Smooth muscle cell (in vitro differentiated cells): Measurements from ENCODE around the gene ALDH1A1. TPM values are rescaled to one million over a fixed set of nuclear protein-coding genes. Genes with fewer than 3 reads are reported as not detected.

Source experiments
- DNase-seq: peaks from one replicate; lab custom pipeline; 2025; ENCODE audit not compliant: unreplicated experiment; lab: John Stamatoyannopoulos, UW
- H2AFZ ChIP-seq: fragments of 200-600 bp; sonication (generic); 2 replicates; pipeline ENCODE4 v1.6.0; 2016; ENCODE audit warnings: antibody characterized with exemption, low read depth, mild to moderate bottlenecking
- H3F3A ChIP-seq: fragments of 200-600 bp; sonication (generic); 2 replicates; pipeline ENCODE4 v1.6.0; 2017; ENCODE audit warnings: antibody characterized with exemption, low read depth
- H3K27ac ChIP-seq: fragments of 200-600 bp; sonication (generic); 2 replicates; pipeline ENCODE4 v1.5.1; 2016; ENCODE audit warnings: low read depth, mild to moderate bottlenecking
- H3K27me3 ChIP-seq: fragments of 200-600 bp; sonication (generic); 2 replicates; pipeline ENCODE4 v1.6.1; 2016; ENCODE audit warnings: low read depth, mild to moderate bottlenecking
- H3K36me3 ChIP-seq: fragments of 200-600 bp; sonication (generic); 2 replicates; pipeline ENCODE4 v1.5.1; 2016; ENCODE audit warnings: low read depth
- H3K4me1 ChIP-seq: fragments of 200-600 bp; sonication (generic); 2 replicates; pipeline ENCODE4 v1.5.1; 2016; ENCODE audit warnings: low read depth
- H3K4me2 ChIP-seq: fragments of 200-600 bp; sonication (generic); 2 replicates; pipeline ENCODE4 v1.6.0; 2016; ENCODE audit warnings: mild to moderate bottlenecking
- H3K4me3 ChIP-seq: fragments of 200-600 bp; sonication (generic); 2 replicates; pipeline ENCODE4 v1.5.1; 2016; ENCODE audit warnings: mild to moderate bottlenecking
- H3K79me2 ChIP-seq: fragments of 200-600 bp; sonication (generic); 2 replicates; pipeline ENCODE4 v1.6.0; 2016; ENCODE audit warnings: low read depth, mild to moderate bottlenecking
- H3K9ac ChIP-seq: fragments of 200-600 bp; sonication (generic); 2 replicates; pipeline ENCODE4 v1.6.0; 2016; ENCODE audit warnings: low read depth
- H3K9me3 ChIP-seq: fragments of 200-600 bp; sonication (generic); replicated peaks from 2 replicates; pipeline ENCODE4 v1.5.1; 2016; ENCODE audit warnings: low read depth
- H4K20me1 ChIP-seq: fragments of 200-600 bp; sonication (generic); 2 replicates; pipeline ENCODE4 v1.6.0; 2016; ENCODE audit warnings: low read depth
- WGBS: methylation state at CpG from one replicate; pipeline ENCODE4 v1.1.7; 2016; ENCODE audit warnings: low lambda C conversion rate; 5-methylcytosine and 5-hydroxymethylcytosine counted together
- polyA plus RNA-seq: library from polyadenylated mRNA; unstranded; fragments of >200 nt; fragmentation: Nextera tagmentation; extraction: Ambion mirVana; gene quantifications from 2 replicates; pipeline ENCODE4 v1.2.1, GENCODE V29; 2016
- total RNA-seq: library from RNA; depleted of rRNA; stranded (reverse); fragments of >200 nt; gene quantifications from 2 replicates; pipeline ENCODE4 v1.2.3, GENCODE V29; 2014
- TF ChIP-seq, protein P1 (sequence below): fragments of 200-600 bp; sonication (generic); IDR thresholded peaks from 2 replicates; pipeline ENCODE4 v1.5.1; 2017; ENCODE audit warnings: borderline replicate concordance, mild to moderate bottlenecking, antibody characterized with exemption; ENCODE audit not compliant: insufficient read depth, poor library complexity, severe bottlenecking

ALDH1A1 gene
- total and polyA plus RNA-seq, 2 experiments from 2014 or later: 0.07 to 0.09 TPM

DNA sequence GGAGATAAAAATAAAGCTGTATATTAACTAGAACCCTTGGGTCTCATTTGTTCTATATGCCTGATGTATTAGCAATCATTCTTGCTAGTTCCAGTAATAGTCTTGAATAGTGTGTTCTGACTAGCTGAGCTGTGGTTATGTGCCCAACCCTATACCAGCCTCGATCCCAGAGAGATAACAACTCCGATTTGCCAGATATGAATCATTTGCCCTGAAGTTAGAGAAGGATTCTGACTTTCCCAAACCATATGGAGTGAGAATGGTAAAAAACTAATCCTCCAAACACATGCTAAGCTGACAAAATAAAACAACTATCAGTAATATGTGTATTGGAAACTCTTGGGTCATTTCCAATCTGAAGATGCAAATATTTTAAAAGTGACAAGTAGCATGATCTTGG, 64.8 kb downstream of the ALDH1A1 start:
- DNase-seq: no peak
- no peaks in the 10 kb centered on the region for H3F3A ChIP-seq
- no peaks in the 10 kb centered on the region for H3K9me3 ChIP-seq
- H3K27ac ChIP-seq: no peak overlapping the region
- H3K27me3 ChIP-seq: no peaks in the 10 kb centered on the region
- no peaks in the 10 kb centered on the region for H3K79me2 ChIP-seq
- no peak overlapping the region for H2AFZ ChIP-seq
- no peaks in the 10 kb centered on the region for H3K4me1 ChIP-seq
- TF ChIP-seq, protein P1, sequence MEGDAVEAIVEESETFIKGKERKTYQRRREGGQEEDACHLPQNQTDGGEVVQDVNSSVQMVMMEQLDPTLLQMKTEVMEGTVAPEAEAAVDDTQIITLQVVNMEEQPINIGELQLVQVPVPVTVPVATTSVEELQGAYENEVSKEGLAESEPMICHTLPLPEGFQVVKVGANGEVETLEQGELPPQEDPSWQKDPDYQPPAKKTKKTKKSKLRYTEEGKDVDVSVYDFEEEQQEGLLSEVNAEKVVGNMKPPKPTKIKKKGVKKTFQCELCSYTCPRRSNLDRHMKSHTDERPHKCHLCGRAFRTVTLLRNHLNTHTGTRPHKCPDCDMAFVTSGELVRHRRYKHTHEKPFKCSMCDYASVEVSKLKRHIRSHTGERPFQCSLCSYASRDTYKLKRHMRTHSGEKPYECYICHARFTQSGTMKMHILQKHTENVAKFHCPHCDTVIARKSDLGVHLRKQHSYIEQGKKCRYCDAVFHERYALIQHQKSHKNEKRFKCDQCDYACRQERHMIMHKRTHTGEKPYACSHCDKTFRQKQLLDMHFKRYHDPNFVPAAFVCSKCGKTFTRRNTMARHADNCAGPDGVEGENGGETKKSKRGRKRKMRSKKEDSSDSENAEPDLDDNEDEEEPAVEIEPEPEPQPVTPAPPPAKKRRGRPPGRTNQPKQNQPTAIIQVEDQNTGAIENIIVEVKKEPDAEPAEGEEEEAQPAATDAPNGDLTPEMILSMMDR: no peak
- H4K20me1 ChIP-seq: no peaks in the 10 kb centered on the region
- no peak overlapping the region for H3K4me2 ChIP-seq
- H3K9ac ChIP-seq: no peak overlapping the region
- WGBS: 87% methylated on average over 2 of the region's 2 CpGs
- no peak overlapping the region for H3K4me3 ChIP-seq
- H3K36me3 ChIP-seq: no peaks in the 10 kb centered on the region

GRCh38 chr9:72886386-72886785, 66.5 kb downstream of the ALDH1A1 start:
- no peaks in the 10 kb centered on the region for H3K4me1 ChIP-seq
- no peaks in the 10 kb centered on the region for H3K27me3 ChIP-seq
- TF ChIP-seq, protein P1: no peak
- H3K4me3 ChIP-seq: no peak overlapping the region
- H3K27ac ChIP-seq: no peak overlapping the region
- H3K4me2 ChIP-seq: no peak overlapping the region
- DNase-seq: no peak
- H2AFZ ChIP-seq: no peak overlapping the region
- no peaks in the 10 kb centered on the region for H3K9me3 ChIP-seq
- WGBS: 94% methylated on average over 1 of the region's 1 CpG
- no peaks in the 10 kb centered on the region for H4K20me1 ChIP-seq
- no peak overlapping the region for H3K9ac ChIP-seq
- H3F3A ChIP-seq: no peaks in the 10 kb centered on the region
- H3K79me2 ChIP-seq: no peaks in the 10 kb centered on the region
- no peaks in the 10 kb centered on the region for H3K36me3 ChIP-seq

DNA sequence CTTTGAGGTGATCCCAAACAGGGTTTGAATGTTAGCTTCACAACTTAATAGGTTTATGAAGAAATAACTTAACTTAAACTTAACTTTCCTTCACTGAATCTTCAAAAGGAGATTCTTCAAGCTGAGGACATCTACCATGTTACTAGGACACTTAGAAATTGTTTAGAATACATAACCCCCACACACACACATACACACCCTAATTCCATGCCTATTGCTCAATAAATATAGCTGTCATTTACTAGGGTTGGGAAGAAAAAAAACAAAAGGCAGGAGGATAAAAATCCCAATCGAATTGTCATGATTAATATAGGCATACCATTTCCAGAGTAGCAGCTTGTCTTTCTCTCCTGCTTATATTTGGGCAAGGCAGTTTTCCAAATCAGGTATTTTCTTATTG, 68.3 kb downstream of the ALDH1A1 start:
- no peak for DNase-seq
- TF ChIP-seq, protein P1: no peak

DNA sequence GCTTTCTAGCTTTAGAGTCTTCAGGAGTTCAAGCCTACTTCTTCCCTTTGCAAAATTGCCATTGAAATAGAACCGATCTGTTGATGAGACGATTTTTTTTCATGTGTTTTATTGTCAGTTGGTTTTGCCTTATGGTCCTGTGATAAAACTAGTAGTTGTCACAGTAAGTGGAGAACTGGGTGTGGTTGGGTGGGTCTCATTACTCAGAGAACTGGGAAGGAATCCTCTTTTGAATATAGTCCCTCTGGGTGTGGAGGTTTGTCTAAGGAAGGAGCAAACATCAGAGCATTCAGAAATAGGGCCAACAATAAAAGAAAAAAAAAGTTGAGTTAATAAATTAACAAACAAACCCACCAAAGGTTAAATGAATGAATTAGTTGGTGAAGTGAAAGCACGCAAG, 69.0 kb downstream of the ALDH1A1 start:
- no peak overlapping the region for H3K4me3 ChIP-seq
- 90% methylated on average over 3 of the region's 3 CpGs for WGBS
- H3K9me3 ChIP-seq: no peaks in the 10 kb centered on the region
- H3K4me2 ChIP-seq: no peak overlapping the region
- no peaks in the 10 kb centered on the region for H4K20me1 ChIP-seq
- H3K4me1 ChIP-seq: no peaks in the 10 kb centered on the region
- H3K27ac ChIP-seq: no peak overlapping the region
- H3K27me3 ChIP-seq: no peaks in the 10 kb centered on the region
- no peaks in the 10 kb centered on the region for H3F3A ChIP-seq
- no peak overlapping the region for H2AFZ ChIP-seq
- no peaks in the 10 kb centered on the region for H3K36me3 ChIP-seq
- no peak for DNase-seq
- TF ChIP-seq, protein P1: no peak
- no peaks in the 10 kb centered on the region for H3K79me2 ChIP-seq
- no peak overlapping the region for H3K9ac ChIP-seq

More for the DNA sequence above, 68.3 kb downstream of the ALDH1A1 start:
- 89% methylated on average over 1 of the region's 1 CpG for WGBS
- H3K9ac ChIP-seq: no peak overlapping the region
- no peak overlapping the region for H3K27ac ChIP-seq
- H3K4me1 ChIP-seq: no peaks in the 10 kb centered on the region
- no peaks in the 10 kb centered on the region for H3K79me2 ChIP-seq
- no peak overlapping the region for H3K4me3 ChIP-seq
- H3K36me3 ChIP-seq: no peaks in the 10 kb centered on the region
- H2AFZ ChIP-seq: no peak overlapping the region
- no peaks in the 10 kb centered on the region for H3K9me3 ChIP-seq
- H4K20me1 ChIP-seq: no peaks in the 10 kb centered on the region
- no peaks in the 10 kb centered on the region for H3K27me3 ChIP-seq
- H3F3A ChIP-seq: no peaks in the 10 kb centered on the region
- H3K4me2 ChIP-seq: no peak overlapping the region
